Inflammatory macrophage treated with lipopolysaccharide for 4 hours (primary cell): ENCODE data around the gene DPP10.

Experiments used
- DNase-seq: peaks from one replicate; pipeline ENCODE4 v3.0.0-alpha.2; 2020

Gene DPP10

DNA sequence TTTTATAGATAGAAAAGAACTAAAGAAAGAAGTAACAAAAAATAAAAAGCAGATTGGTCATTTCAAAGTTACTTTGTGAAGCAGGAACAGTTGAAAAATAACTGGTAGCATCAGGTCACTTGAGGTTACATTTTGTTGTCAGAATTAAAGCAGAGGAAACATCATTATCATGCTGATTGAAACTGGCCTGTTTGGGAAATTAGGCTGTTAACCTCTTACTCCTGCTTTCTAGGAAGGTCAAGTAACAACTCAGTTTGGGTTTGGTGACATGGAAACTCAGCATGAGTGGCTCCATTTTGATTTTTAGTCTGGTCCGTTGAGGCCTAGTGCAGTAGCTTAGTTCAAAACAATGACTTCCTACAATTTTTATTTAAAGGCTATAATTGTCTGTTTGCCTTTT is 1383.5 kb downstream of the DPP10 start:
- no peak for DNase-seq

DNA sequence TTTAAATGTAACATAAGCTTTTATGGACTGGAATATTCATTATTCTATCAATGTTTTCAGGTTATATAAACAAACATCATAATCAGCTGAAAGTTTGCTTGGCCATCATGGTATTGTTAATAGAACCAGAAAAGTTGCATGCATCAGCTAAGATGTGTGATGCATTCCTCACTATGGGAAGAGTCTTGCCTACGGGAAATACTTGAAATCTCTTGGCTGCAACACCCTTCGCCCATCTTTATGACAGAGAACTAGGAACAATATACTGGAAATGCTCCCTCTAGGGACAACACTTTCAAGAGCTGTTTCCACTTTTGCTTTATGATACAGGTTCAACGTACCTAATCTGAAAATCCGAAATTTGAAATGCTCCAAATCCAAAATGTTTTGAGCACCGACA is 1390.8 kb downstream of the DPP10 start:
- no peak for DNase-seq

DNA sequence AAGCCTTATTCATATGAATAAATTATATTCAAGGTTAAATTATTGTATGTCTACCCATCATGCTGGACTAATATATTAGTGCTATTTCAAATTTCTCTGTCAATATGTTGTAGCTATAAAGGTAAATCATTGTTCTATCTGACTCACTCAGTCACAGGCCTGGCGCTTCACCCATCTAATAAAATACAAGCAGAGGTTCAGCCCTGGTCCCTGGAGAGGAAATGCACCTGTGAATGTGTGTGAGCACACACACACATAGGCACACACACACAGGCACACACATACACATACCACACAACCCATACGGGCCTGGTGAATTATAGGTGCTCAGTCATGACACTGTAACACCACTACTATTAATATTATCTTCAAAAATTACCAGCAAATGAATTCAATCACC is 1396.1 kb downstream of the DPP10 start:
- no peak for DNase-seq

DNA sequence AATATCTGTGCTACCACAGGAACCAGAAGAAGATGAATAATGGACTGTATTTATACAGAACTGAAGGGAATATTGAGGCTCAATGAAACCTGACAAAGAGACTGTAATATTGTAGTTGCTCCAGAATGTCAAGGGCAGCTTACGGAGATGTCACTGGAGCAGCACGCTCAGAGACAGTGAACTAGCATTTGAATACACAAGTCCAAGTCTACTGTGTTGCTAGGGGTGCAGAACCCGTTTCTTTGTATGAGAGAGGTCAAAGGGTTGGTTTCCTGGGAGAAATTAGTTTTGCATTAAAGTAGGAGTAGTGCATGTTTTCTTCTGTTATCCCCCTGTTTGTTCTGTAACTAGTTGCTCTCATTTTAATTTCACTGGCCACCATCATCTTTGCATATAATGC is 1399.9 kb downstream of the DPP10 start:
- DNase-seq, result no peak

DNA sequence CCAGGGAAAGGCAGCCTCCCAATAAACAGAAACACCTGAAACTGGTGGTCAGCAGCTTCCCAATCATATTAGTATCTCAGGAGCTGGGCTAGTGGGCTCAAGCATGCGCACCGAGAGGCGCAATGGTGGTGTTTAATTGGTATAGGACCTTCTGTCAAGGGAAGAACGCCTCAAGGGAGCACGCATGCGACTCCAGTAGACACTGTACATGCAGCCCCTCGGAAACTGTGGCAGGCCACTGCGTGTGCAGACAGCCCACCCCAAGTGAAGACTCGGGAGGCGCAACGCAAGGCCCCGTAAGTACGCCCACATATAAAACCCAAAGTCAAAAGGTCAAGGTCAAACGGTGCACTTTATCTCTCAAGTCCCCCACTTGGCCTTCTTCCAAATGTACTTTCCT is 1405.8 kb downstream of the DPP10 start:
- DNase-seq, result no peak

DNA sequence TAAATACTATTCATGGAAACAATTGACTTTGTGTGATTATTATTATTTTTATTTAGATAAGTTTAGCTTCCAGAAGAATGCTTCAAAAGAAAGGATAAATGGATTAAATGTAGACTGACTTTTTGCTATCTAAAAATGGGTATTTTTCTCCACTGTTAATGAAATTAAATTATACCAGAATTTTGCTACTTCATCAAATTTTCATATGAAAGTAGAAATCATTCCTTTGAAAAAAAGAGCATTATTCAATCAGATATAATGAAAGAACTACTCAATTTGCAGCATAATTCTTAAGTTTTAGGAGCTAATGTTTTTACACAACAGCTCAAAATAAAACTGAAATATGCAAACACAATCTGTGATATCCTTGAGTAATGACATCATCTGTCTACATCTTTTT is 1424.6 kb downstream of the DPP10 start:
- no peak for DNase-seq

DNA sequence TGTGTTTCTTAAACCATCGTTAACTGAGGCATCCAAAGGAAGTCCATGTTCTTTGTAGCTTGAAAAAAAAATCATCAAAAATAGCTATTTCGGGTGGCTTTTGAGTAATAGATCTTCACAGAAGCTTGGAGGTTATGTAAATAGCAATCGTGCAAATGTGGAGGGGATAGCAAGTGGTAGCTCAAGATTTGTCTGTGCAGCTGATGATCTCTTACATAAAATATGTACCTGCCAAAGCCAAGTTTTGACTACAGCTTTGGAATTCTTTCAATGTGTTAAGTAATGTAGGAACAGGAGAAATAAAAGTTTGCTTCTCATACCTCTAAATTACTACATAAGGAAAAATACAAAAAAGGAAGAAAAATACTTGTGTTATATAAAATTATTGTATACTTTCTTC is 1432.0 kb downstream of the DPP10 start:
- DNase-seq, result no peak

DNA sequence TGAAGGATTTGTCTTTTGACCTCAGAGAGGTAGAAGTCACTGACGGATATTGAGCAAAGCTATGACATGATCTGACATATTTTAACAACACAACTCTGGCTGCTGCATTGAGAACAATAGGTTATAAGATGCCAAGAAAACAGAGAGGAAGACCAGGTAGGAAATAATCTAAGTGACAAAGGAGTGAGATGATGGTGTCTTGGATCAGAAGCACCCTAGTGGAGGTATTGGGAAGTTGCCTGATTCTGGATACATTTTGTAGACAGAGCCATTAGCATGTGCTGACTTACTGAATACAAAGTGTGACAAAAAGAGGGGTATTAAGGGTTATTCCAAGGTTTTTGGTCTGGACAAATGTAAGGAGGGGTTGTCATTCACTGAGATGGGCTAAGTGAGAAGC is 1438.1 kb downstream of the DPP10 start:
- no peak for DNase-seq

DNA sequence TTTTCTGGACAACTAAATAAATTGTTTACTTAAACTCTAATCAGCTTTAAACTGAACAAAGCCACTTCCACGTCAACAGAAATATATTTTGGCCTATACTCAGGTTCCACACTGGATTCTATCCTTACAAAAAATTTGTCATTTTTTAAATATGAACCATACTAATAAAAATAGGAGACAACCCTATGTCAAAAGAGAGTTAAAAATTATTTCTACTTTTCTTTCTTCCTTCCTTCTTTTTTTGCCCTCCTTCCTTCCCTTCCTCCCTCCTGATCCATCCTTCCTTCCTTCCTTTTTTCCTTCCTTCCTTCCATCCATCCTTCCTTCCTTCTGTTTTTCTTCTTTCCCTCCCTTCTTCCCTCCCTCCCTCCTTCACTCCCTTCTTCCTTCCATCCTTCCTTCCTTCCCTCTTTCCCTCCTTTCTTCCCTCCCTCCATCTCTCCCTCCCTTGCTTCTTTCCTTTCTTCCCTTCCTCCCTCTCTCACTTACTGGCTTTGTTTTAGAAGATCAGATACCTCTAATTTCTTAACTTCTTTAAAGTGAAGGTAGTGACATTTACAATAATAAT is 1444.9 kb downstream of the DPP10 start:
- no peak for DNase-seq
